Sigmoid colon (tissue), 4 donors: ENCODE measurements around the gene ZNF33A.
"Not testable (repeated sequence)": the region's sequence is repeated elsewhere in the genome, so short reads cannot be mapped to it uniquely, and the experiment has no call there.

Experiments used
- EP300 ChIP-seq, 4 donors: sonication (generic); formaldehyde crosslinking; IDR thresholded peaks; one replicate each; pipeline ENCODE4 v1.6.1; 2017; ENCODE audit warnings: antibody characterized with exemption in 4 of 4
- POLR2A ChIP-seq, 2 donors: fragments of 450-650 bp; IDR thresholded peaks; one replicate each; pipeline ENCODE4 v1.6.1; 2016; ENCODE audit warnings: antibody characterized with exemption in 2 of 2, mild to moderate bottlenecking in 2 of 2, moderate library complexity in 2 of 2
- TF ChIP-seq, protein P1 (sequence below), 4 experiments: fragments of 450-650 bp in 3 of 4; fragments of 200-600 bp in 1 of 4; IDR thresholded peaks; one replicate each; pipeline ENCODE4 v1.5.1; 2016 to 2019; ENCODE audit warnings: antibody characterized with exemption in 4 of 4, mild to moderate bottlenecking in 3 of 4, moderate library complexity in 2 of 4

DNA sequence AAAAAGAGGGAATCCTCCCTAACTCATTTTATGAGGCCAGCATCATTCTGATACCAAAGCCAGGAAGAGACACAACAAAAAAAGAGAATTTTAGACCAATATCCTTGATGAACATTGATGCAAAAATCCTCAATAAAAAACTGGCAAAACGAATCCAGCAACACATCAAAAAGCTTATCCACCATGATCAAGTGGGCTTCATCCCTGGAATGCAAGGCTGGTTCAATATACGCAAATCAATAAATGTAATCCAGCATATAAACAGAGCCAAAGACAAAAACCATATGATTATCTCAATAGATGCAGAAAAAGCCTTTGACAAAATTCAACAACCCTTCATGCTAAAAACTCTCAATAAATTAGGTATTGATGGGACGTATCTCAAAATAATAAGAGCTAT lies 11.6 kb upstream of the ZNF33A start:
- TF ChIP-seq, protein P1, sequence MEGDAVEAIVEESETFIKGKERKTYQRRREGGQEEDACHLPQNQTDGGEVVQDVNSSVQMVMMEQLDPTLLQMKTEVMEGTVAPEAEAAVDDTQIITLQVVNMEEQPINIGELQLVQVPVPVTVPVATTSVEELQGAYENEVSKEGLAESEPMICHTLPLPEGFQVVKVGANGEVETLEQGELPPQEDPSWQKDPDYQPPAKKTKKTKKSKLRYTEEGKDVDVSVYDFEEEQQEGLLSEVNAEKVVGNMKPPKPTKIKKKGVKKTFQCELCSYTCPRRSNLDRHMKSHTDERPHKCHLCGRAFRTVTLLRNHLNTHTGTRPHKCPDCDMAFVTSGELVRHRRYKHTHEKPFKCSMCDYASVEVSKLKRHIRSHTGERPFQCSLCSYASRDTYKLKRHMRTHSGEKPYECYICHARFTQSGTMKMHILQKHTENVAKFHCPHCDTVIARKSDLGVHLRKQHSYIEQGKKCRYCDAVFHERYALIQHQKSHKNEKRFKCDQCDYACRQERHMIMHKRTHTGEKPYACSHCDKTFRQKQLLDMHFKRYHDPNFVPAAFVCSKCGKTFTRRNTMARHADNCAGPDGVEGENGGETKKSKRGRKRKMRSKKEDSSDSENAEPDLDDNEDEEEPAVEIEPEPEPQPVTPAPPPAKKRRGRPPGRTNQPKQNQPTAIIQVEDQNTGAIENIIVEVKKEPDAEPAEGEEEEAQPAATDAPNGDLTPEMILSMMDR (IDR thresholded peaks at IDR 0.05), result not testable (repeated sequence)
- TF ChIP-seq POLR2A, EP300 (IDR thresholded peaks at IDR 0.05): not testable (repeated sequence)
